H54 (cell line): ENCODE data around the gene SLC13A1.

Source experiments
- DNase-seq: peaks from one replicate; pipeline ENCODE4 v3.0.0; 2011; ENCODE audit warnings: low spot score, mixed read lengths; ENCODE audit not compliant: insufficient read length
- FAIRE-seq: peaks from 3 replicates; lab custom pipeline; 2011; peaks lifted over from hg19 to GRCh38; lab: Jason Lieb, UNC
- POLR2A ChIP-seq: IDR thresholded peaks from 2 replicates; pipeline ENCODE4 v1.6.1; 2011; ENCODE audit warnings: low read depth, mild to moderate bottlenecking, low read length

Gene SLC13A1

GRCh38 chr7:123070702-123071286 lies 129.0 kb downstream of the SLC13A1 start:
- TF ChIP-seq POLR2A, result no peak
- peak; percentile 1 for DNase-seq
- peak; percentile 61 for FAIRE-seq

- DNase-seq, result no peak
- TF ChIP-seq POLR2A, result no peak
- FAIRE-seq, result no peak
Observed at GRCh38 chr7:123067814-123068213, 132.0 kb downstream of the SLC13A1 start.
